Ovary (tissue), 3 donors: Measurements from ENCODE around the gene MT1F.

Experiments used
- CTCF ChIP-seq, 3 donors: fragments of 450-650 bp in 2 of 3; fragments of 200-600 bp in 1 of 3; IDR thresholded peaks; one replicate each; pipeline versions ENCODE4 v1.5.1 to v1.8.0; 2016 to 2022; ENCODE audit warnings: antibody characterized with exemption in 3 of 3, mild to moderate bottlenecking in 1 of 3
- EP300 ChIP-seq: sonication (generic); formaldehyde crosslinking; IDR thresholded peaks from one replicate; pipeline ENCODE4 v1.6.1; 2017; ENCODE audit warnings: antibody characterized with exemption
- POLR2A ChIP-seq: fragments of 450-650 bp; IDR thresholded peaks from one replicate; pipeline ENCODE4 v1.6.1; 2017; ENCODE audit warnings: antibody characterized with exemption, mild to moderate bottlenecking, moderate library complexity
- donor health status: DM: no; HTN: no; CAD: no.

DNA sequence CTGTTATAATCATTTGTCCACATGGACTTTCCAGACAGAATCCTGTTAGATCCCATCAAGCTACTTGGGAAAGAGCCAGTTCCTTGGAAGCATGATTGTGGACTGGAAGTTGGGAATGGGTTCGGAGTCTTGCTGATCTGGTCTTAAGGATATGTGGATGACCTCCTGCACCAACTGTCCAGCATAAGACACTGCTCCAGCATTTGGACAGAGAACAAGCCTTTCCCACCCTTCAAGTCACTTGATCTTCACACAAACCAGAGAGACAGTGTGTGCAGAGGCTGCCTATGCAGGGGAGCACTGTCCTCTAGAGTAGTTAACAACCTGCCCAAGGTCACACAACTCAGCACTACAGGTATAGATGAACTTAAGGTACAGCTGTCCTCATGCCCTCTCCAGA lies 11.9 kb upstream of the MT1F start:
- TF ChIP-seq CTCF (IDR thresholded peaks at IDR 0.05) (no peak), EP300 (no peak), POLR2A (no peak)
